GM12892 (cell line): ENCODE results near the gene SMARCC1.
"Not testable (repeated sequence)": the region's sequence is repeated elsewhere in the genome, so short reads cannot be mapped to it uniquely, and the experiment has no call there.

Experiments used
- POLR2A ChIP-seq: IDR thresholded peaks from 2 replicates; pipeline ENCODE4 v1.6.1; 2011; ENCODE audit warnings: low read depth, low read length, control low read depth
- TAF1 ChIP-seq: IDR thresholded peaks from 2 replicates; pipeline ENCODE4 v1.6.1; 2011; ENCODE audit warnings: low read depth, mild to moderate bottlenecking, control low read depth, low read length, borderline replicate concordance

DNA sequence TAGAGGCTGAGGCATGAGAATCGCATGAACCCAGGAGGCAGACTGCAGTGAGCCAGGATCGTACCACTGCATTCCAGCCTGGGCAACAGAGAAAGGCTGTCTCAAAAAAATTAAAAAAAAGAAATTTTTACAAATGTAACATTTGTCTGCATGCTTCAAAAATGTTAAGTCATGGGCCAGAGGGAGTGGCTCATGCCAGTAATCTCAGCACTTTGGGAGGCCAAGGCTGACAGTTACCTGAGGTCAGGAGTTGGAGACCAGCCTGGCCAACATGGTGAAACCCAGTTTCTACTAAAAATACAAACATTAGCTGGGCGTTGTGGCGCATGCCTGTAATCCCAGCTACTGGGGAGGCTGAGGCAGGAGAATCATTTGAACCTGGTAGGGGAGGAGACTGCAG, 21.5 kb downstream of the SMARCC1 start:
- TF ChIP-seq POLR2A, TAF1: not testable (repeated sequence)
